ENCODE measurements around the gene ZFPL1. TPM values are rescaled to one million over a fixed set of nuclear protein-coding genes. Genes with fewer than 3 reads are reported as not detected.
"Not testable (repeated sequence)": the region's sequence is repeated elsewhere in the genome, so short reads cannot be mapped to it uniquely, and the experiment has no call there.

ZFPL1 gene
- total RNA-seq, 1 donor from 2014 or later, result 33.3 TPM

DNA sequence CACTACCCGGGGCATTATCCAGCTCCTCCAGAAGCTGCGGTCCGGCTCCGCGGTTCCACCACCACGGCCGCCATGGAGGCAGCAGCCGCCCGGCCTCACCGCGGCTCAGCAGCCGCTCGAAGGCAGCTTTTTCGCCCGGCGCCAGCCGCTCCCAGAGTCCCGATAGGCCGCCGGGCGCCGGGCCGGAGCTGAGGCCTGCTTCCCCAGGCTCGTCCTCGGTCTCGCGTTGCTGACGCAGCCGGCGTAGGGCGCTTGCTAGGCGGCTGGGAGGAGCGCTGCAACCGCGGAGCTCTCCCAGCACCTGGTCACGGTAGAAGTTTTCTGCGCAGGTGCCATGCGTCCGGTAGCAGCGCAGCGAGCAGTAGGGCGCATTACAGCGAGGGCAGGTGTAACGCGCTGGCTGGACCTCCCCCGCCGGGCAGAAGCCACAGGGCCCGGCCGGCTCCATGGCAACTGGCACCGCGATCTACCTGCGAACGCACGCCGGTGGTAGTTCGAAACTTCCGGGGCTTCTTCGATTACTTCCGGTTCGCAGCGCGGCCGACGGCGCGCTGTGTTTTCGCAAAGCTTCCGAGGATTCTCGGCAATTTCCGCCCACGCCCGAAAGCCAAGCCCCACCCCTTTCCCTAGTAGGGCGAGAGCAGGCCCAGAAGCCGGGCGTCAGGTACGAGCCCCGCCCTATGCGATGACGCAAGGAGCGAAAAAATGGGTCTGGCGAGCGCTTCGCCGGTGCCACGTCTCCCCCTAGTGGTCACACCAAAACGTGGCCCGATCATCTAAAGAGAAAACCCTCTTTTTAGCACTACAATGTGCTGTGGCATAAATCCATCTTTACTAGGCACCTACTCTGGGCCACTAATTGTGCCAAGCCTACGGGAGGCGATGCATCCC, 33.4 kb downstream of the ZFPL1 start, which contains the start of gene ZNHIT2:
Gene ZNHIT2 (minus strand): TSS at position 496 of the 891 bp plus-strand sequence. CDS start 48 bp downstream, at position 448.
- DNase-seq, result peak; percentile 100
- Mint-ChIP-seq H3K4me1 (peaks cover 39% of the 10 kb centered on the region), H3K27me3 (no peaks in the 10 kb centered on the region), H3K9me3 (no peaks in the 10 kb centered on the region), H3K4me3 (peak within 1 kb of the TSS; percentile 90), H3K36me3 (ENCODE audit: low read depth) (peaks cover 52% of the 10 kb centered on the region), H3K27ac (peak within 1 kb of the TSS; percentile 95)
- intact Hi-C loops (cut with micrococcal nuclease), result loop anchor here (1.0 to 2.0 kb wide), 6 partner anchors 17 to 270 kb away; partner anchors contain the start of genes ARL2, CDCA5, SAC3D1 and SYVN1

DNA sequence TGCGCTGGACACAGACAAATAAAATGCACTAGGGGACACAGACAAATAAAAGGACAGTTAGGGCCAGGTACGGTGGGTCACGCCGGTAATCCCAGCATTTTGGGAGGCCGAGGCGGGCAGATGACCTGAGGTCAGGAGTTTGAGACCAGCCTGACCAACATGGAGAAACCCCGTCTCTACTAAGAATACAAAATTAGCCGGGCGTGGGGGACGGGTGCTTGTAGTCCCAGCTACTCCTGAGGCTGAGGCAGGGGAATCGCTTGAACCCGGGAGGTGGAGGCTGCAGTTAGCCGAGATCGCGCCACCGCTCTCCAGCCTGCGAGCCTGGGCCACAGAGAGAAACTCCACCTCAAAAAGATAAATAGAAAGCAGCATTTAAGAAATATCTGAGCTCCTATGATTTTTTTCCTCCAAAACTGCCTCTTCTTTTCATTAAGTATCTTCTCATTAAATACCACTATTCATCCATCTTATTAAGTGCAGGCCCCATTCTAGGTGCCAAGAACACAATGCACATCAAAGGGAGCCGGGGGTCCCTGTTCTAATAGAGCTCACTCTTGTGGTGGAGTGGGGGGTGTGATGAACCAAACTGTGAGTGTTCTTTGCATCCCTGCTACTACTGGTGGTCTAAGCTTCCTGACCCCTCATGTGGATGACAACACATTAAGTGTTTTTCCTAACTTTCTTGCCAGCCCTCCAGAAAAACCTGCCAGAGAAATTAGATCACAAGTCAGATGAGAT, 34.2 kb downstream of the ZFPL1 start:
- H3K4me1 Mint-ChIP-seq, result peaks cover 37% of the 10 kb centered on the region
- intact Hi-C loops (cut with micrococcal nuclease), result no loop called here
- H3K9me3 Mint-ChIP-seq, result no peaks in the 10 kb centered on the region
- peak overlapping the region; percentile 95 for H3K27ac Mint-ChIP-seq
- no peak for DNase-seq
- no peaks in the 10 kb centered on the region for H3K27me3 Mint-ChIP-seq
- H3K4me3 Mint-ChIP-seq, result peak overlapping the region; percentile 90
- H3K36me3 Mint-ChIP-seq (ENCODE audit: low read depth), result peaks cover 52% of the 10 kb centered on the region

DNA sequence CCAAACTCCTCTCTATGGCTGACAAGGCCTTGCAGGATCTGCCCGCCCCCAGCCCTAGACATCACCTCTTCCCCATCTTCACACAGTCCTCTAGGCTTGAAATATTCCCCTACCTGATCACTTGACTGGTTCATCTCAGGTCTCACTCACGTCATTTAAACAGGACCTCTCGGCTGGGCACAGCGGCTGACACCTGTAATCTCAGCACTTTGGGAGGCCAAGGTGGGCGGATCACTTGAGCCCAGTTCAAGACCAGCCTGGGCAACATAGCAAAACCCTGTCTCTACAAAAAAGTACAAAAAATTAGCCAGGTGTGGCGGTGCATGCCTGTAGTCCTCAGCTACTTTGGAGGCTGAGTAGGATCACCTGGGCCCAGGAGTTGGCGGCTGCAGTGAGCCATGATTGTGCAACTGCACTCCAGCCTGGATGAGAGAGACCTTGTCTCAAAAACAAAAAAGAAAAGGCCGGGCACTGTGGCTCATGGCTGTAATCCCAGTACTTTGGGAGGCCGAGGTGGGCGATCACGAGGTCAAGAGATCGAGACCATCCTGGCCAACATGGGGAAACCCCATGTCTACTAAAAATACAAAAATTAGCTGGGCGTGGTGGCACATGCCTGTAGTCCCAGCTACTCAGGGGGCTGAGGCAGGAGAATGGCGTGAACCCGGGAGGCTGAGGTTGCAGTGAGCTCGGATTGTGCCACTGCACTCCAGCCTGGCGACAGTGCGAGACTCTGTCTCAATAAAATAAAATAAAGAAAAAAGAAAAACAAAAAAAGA, 35.1 kb downstream of the ZFPL1 start:
- Mint-ChIP-seq H3K4me3 (peak overlapping the region; percentile 22), H3K36me3 (ENCODE audit: low read depth) (peaks cover 53% of the 10 kb centered on the region), H3K27ac (peak overlapping the region; percentile 73), H3K4me1 (peaks cover 37% of the 10 kb centered on the region)
- intact Hi-C loops (cut with micrococcal nuclease); DNase-seq; H3K27me3 Mint-ChIP-seq; H3K9me3 Mint-ChIP-seq: not testable (repeated sequence)

DNA sequence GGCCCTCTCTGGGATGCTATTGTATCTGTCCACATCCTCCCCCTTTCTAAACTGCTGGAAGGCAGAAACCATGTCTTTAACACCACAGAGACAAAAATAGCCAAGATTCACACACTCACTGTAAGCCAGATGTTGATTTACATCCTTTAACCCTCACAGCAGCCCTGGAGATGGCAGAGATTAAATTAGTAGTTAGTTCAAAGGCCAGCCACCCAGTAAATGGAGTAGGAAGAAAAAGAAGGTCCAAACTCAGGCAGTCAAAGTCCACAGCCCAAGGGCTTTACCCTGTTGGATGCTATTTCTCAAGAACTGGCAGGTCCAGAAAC, 35.6 kb downstream of the ZFPL1 start:
- intact Hi-C loops (cut with micrococcal nuclease), result no loop called here
- peaks cover 40% of the 10 kb centered on the region for H3K4me1 Mint-ChIP-seq
- H3K36me3 Mint-ChIP-seq (ENCODE audit: low read depth), result peaks cover 59% of the 10 kb centered on the region
- H3K4me3 Mint-ChIP-seq, result peak overlapping the region; percentile 100
- no peak for DNase-seq
- no peaks in the 10 kb centered on the region for H3K9me3 Mint-ChIP-seq
- H3K27ac Mint-ChIP-seq, result peak overlapping the region; percentile 73
- H3K27me3 Mint-ChIP-seq, result no peaks in the 10 kb centered on the region

DNA sequence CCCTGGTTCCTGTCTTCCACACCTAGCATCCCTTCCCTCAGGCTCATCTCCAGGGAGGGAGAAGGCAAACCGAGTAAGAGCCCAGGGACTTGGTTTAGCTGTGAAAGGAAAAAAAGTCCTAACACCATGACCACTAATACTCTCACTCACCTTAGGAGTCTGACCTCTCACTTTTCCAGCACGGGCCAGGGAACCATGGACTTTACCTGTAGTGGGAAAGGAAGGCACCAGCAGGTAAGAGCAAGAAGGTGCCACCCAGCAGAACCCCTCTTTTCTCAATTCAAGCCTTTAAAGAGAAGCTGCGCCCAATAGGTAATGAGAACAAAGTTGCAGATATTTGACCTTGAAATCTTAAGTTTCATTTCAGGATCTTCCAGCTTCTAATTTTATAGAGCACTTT, 36.8 kb downstream of the ZFPL1 start:
- Mint-ChIP-seq H3K36me3 (ENCODE audit: low read depth) (peaks cover 63% of the 10 kb centered on the region), H3K4me1 (peaks cover 39% of the 10 kb centered on the region), H3K4me3 (peak overlapping the region; percentile 100), H3K27ac (peak overlapping the region; percentile 100), H3K27me3 (no peaks in the 10 kb centered on the region), H3K9me3 (no peaks in the 10 kb centered on the region)
- intact Hi-C loops (cut with micrococcal nuclease), result no loop called here
- DNase-seq, result no peak

DNA sequence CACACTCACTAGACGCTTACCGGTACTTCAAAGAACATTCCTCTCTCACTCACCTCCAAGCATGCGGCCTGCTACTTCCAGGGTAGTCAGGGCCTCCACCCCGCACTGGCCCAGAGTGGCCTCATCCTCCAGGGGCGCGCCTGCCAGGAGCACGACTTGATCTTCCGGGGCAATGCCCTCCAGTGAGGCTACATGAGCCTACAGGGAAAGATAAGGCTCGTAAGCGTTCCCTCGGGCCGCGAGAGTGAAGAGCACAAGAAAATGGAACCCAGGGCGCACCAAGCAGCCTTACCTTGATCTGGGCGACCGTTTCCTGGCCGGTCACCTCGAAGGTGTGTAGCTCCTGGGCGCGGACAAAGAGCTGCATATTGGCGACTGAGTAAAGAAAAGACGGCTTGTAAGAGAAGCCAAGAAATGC, 37.4 kb downstream of the ZFPL1 start:
- peak overlapping the region; percentile 100 for H3K4me3 Mint-ChIP-seq
- H3K36me3 Mint-ChIP-seq (ENCODE audit: low read depth), result peaks cover 65% of the 10 kb centered on the region
- intact Hi-C loops (cut with micrococcal nuclease), result no loop called here
- H3K9me3 Mint-ChIP-seq, result no peaks in the 10 kb centered on the region
- H3K27me3 Mint-ChIP-seq, result no peaks in the 10 kb centered on the region
- peak; percentile 83 for DNase-seq
- H3K4me1 Mint-ChIP-seq, result peaks cover 37% of the 10 kb centered on the region
- H3K27ac Mint-ChIP-seq, result peak overlapping the region; percentile 100

DNA sequence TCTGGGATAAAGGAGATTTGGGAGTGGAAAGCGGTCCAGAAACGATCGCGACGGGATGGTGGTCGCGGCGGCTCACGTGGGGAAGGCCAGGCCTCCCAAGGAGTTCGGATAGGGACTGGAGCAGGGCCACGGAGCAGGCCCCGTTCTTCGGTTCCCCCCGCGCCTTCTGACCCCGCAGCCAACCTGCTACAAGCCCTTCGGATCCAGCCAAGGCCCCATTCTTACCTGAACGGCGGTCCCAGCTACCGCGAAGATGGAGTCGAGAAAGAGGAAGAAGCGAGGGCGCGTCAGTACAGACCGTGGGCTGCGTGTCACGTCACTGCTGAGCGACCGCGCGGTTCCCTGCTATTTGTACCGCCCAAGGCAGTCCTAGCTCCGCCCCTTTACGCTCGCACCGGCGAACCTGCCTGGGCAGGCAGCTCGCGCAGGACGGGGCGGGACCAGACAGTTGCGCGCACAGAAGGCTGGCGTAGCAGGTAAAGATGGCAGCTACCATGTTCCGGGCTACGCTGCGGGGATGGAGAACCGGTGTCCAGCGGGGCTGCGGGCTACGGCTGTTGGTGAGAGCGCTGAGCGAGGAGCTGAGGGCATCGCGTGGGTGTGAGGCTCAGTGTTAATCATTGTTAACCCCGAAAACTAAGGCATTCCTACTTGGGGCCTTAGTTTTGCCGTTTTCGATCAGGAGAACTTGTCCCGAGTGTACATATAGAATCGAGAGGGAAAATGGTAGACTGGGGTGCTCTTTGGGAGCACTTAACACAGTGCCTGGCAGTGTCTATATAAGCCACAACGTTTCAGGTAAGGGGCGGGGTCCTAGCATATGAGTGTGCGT, 38.1 kb downstream of the ZFPL1 start, which contains the start of the genes FAU and MRPL49:
Gene FAU (minus strand): TSS at position 270 of the 832 bp plus-strand sequence. CDS start 321 bp downstream, outside the sequence.
Gene MRPL49 (plus strand): TSS at position 457 of the 832 bp plus-strand sequence. CDS start 26 bp downstream, at position 483.
- Mint-ChIP-seq H3K27ac (peak within 1 kb of the TSS; percentile 100), H3K4me1 (peaks cover 37% of the 10 kb centered on the region), H3K36me3 (ENCODE audit: low read depth) (peaks cover 66% of the 10 kb centered on the region), H3K27me3 (no peaks in the 10 kb centered on the region), H3K9me3 (no peaks in the 10 kb centered on the region), H3K4me3 (peak within 1 kb of the TSS; percentile 100)
- intact Hi-C loops (cut with micrococcal nuclease), result loop anchor here (1.0 kb wide), 5 partner anchors 12 to 205 kb away; partner anchors contain the start of genes ATG2A, CDCA5, POLA2 and SYVN1
- DNase-seq, result peak; percentile 100

DNA sequence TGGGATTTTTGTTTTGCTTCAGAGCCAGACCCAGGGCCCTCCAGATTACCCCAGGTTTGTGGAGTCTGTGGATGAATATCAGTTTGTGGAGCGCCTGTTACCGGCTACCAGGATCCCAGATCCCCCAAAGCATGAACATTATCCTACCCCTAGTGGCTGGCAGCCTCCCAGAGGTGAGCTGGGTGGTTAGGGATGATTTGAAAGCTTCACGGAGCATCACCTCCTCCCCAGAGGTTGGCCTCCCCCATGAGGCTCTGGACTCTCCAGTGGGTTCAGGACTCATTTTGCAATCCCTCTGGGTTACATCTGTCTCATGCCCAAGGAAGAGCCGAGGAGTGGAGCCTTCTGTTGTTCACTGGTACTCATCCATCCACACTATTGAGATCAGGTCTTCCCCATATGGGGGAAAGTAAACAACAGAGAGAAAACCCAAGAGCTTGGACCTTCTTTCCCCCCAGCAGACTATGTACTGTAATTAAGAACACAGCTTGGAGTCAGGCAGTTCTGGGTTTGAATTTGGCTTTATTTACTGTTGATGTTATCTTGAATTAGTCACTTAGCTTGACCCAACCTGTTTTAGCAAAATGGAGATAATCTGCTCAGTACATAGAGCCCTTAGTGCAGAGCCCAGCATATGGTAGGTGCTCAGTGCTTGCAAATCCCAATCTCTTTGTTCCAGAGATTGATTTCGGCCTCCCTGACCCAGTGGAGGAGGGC, 40.6 kb downstream of the ZFPL1 start:
- DNase-seq, result peak; percentile 54
- Mint-ChIP-seq H3K4me3 (peak overlapping the region; percentile 57), H3K4me1 (peaks cover 22% of the 10 kb centered on the region), H3K36me3 (ENCODE audit: low read depth) (peaks cover 60% of the 10 kb centered on the region), H3K27me3 (no peaks in the 10 kb centered on the region), H3K9me3 (no peaks in the 10 kb centered on the region), H3K27ac (no peak overlapping the region)
- intact Hi-C loops (cut with micrococcal nuclease), result no loop called here

DNA sequence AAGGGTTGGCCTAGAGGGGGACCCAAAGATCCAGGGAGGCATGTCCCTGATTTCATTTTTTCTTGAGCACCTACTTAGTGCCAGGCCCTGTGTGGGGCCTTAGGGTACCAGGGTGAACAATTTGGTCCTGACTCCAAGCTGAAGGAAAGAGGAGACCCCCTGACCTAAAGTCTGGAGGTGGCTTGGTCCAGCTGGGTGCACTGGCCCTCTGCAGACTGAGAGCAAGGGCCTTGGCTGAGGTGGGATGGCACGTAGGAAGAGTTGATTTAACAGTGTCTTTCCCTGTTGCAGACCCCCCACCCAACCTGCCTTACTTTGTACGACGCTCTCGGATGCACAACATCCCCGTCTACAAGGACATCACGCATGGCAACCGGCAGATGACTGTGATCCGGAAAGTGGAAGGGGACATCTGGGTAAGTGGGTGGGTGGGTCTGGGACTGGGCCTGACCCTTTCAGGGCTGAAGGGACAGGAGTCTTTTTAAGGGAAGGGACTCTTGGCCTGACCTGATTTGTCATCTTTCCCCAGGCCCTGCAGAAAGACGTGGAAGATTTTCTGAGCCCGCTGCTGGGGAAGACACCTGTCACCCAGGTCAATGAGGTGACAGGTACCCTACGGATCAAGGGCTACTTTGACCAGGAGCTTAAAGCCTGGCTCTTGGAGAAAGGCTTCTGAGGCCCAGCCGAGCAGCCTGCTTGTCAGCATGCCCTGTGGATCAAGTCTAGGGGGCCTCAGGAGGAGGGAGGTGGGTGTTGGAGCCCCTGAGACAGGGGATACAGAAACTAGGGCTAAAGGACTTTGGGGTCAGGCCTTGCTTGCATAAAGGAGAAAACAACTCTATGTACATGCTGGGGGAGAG, 41.4 kb downstream of the ZFPL1 start:
- Mint-ChIP-seq H3K36me3 (ENCODE audit: low read depth) (peaks cover 57% of the 10 kb centered on the region), H3K27ac (no peak overlapping the region), H3K4me3 (no peak overlapping the region), H3K9me3 (no peaks in the 10 kb centered on the region), H3K27me3 (no peaks in the 10 kb centered on the region), H3K4me1 (peaks cover 19% of the 10 kb centered on the region)
- peak; percentile 53 for DNase-seq
- intact Hi-C loops (cut with micrococcal nuclease), result no loop called here

DNA sequence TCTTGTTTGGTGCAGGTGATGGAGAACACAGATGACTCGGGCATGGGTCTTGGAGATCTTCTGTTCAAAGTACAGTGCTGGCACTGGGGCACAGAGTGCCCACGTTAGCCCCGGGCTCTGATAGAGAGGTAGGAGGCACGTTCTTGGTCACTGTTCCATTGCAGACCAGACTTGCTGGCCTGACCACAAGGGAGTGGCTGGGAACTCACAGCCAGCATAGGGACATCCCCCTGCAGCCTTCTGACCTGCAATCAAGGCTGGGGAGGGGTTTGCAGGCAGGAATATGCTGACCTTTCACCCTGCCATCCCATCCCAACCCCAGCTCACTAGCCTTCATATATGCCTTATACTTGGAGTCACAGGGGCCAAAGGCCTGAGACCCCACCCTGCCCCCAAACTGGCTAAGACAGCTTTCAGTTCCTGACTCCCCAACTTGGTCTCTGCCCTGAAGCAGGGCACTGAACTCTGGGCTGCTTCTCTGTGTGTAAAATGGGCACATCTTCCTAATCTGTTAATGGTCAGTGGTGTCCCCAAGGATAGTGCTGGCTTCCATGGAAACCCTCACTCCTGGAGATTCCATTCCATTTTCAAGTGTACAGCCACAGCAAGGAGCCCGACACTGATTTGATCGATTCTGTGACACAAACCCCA, 42.7 kb downstream of the ZFPL1 start:
- Mint-ChIP-seq H3K36me3 (ENCODE audit: low read depth) (peaks cover 54% of the 10 kb centered on the region), H3K27me3 (no peaks in the 10 kb centered on the region), H3K27ac (no peak overlapping the region), H3K4me1 (peaks cover 14% of the 10 kb centered on the region), H3K9me3 (no peaks in the 10 kb centered on the region), H3K4me3 (no peak overlapping the region)
- intact Hi-C loops (cut with micrococcal nuclease), result no loop called here
- peak; percentile 54 for DNase-seq

DNA sequence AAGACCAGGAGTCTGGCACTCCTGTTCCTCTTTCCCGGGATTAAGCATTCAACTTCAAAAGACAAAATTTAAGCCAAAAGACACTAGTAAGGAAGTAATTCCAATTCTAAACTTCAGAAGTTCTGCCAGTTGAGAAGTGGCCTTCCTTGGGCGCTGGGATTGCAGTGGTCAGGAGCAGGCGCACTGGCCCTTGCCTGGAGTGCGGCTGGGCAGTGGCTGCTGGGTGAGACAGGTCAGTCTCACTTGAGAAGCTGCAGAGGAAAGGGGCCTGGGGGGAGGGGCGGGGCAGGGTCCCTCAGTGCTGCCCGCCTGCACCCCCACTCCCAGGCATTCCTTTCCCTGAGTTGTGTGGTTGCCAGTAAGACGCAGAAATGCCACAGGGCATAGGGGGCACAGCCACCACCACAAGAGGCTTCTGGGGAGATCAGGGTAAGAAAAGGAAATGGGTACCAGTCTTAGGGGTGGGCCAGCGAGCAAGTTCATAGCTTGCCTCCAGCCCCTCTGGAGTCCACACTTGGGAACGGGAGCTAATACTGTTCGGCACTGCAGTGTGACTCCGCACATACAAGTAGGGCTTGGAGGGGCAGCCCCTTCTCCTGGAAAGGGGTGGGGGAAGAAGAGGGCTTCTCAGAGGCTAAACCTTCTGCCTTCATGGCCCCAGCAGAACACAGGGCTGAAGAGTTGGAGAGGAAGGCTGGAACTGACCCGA, 43.6 kb downstream of the ZFPL1 start:
- Mint-ChIP-seq H3K36me3 (ENCODE audit: low read depth) (peaks cover 50% of the 10 kb centered on the region), H3K9me3 (no peaks in the 10 kb centered on the region), H3K4me3 (no peak overlapping the region), H3K27ac (no peak overlapping the region), H3K27me3 (no peaks in the 10 kb centered on the region), H3K4me1 (peaks cover 12% of the 10 kb centered on the region)
- intact Hi-C loops (cut with micrococcal nuclease), result no loop called here
- peak; percentile 58 for DNase-seq
